Measurements from ENCODE around the gene ANKLE2. TPM values are rescaled to one million over a fixed set of nuclear protein-coding genes. Genes with fewer than 3 reads are reported as not detected.
A peak's percentile ranks its signal among the peaks of the same experiment; 100 is the strongest.
"Not testable (repeated sequence)": the region's sequence is repeated elsewhere in the genome, so short reads cannot be mapped to it uniquely, and the experiment has no call there.

Gene ANKLE2
- total RNA-seq, 1 experiment from 2014 or later: 47.4 TPM

- in situ Hi-C loops (cut with HindIII; ENCODE audit: low pct_unique_long_range_greater_than_20kb, low sequenced_read_pairs): no loop called here
- DNase-seq (ENCODE audit: low read depth): peak; percentile 87
Measured at GRCh38 chr12:132710405-132711079, 51.1 kb downstream of the ANKLE2 start, which contains the start of gene PGAM5. Gene PGAM5, plus strand, starts transcription at chr12:132710842. Its CDS starts 35 bp downstream, at chr12:132710877.

- in situ Hi-C loops (cut with HindIII; ENCODE audit: low pct_unique_long_range_greater_than_20kb, low sequenced_read_pairs): no loop called here
- no peak for DNase-seq (ENCODE audit: low read depth)
Measured at GRCh38 chr12:132710043-132710404, 51.6 kb downstream of the ANKLE2 start.

GRCh38 chr12:132708150-132708549, 53.5 kb downstream of the ANKLE2 start:
- in situ Hi-C loops (cut with HindIII; ENCODE audit: low pct_unique_long_range_greater_than_20kb, low sequenced_read_pairs): no loop called here
- DNase-seq (ENCODE audit: low read depth): no peak

GRCh38 chr12:132707241-132707640, 54.4 kb downstream of the ANKLE2 start:
- no peak for DNase-seq (ENCODE audit: low read depth)
- in situ Hi-C loops (cut with HindIII; ENCODE audit: low pct_unique_long_range_greater_than_20kb, low sequenced_read_pairs): no loop called here

- DNase-seq (ENCODE audit: low read depth): no peak
- in situ Hi-C loops (cut with HindIII; ENCODE audit: low pct_unique_long_range_greater_than_20kb, low sequenced_read_pairs): no loop called here
Measured at GRCh38 chr12:132703641-132704040, 58.0 kb downstream of the ANKLE2 start.

GRCh38 chr12:132702640-132703039, 59.0 kb downstream of the ANKLE2 start:
- in situ Hi-C loops (cut with HindIII; ENCODE audit: low pct_unique_long_range_greater_than_20kb, low sequenced_read_pairs): no loop called here
- DNase-seq (ENCODE audit: low read depth): no peak

- DNase-seq (ENCODE audit: low read depth): no peak
- in situ Hi-C loops (cut with HindIII; ENCODE audit: low pct_unique_long_range_greater_than_20kb, low sequenced_read_pairs): no loop called here
Measured at GRCh38 chr12:132700212-132700822, 61.3 kb downstream of the ANKLE2 start.

- DNase-seq (ENCODE audit: low read depth): no peak
- in situ Hi-C loops (cut with HindIII; ENCODE audit: low pct_unique_long_range_greater_than_20kb, low sequenced_read_pairs): no loop called here
Measured at GRCh38 chr12:132698341-132698740, 63.3 kb downstream of the ANKLE2 start.

- DNase-seq (ENCODE audit: low read depth): no peak
- in situ Hi-C loops (cut with HindIII; ENCODE audit: low pct_unique_long_range_greater_than_20kb, low sequenced_read_pairs): no loop called here
Measured at GRCh38 chr12:132695431-132695830, 66.2 kb downstream of the ANKLE2 start.

GRCh38 chr12:132694888-132695287, 66.7 kb downstream of the ANKLE2 start:
- in situ Hi-C loops (cut with HindIII; ENCODE audit: low pct_unique_long_range_greater_than_20kb, low sequenced_read_pairs); DNase-seq (ENCODE audit: low read depth): not testable (repeated sequence)

- in situ Hi-C loops (cut with HindIII; ENCODE audit: low pct_unique_long_range_greater_than_20kb, low sequenced_read_pairs); DNase-seq (ENCODE audit: low read depth): not testable (repeated sequence)
Measured at GRCh38 chr12:132692030-132692429, 69.6 kb downstream of the ANKLE2 start.

GRCh38 chr12:132690112-132690511, 71.5 kb downstream of the ANKLE2 start:
- no peak for DNase-seq (ENCODE audit: low read depth)
- in situ Hi-C loops (cut with HindIII; ENCODE audit: low pct_unique_long_range_greater_than_20kb, low sequenced_read_pairs): no loop called here

GRCh38 chr12:132689227-132689626, 72.4 kb downstream of the ANKLE2 start:
- in situ Hi-C loops (cut with HindIII; ENCODE audit: low pct_unique_long_range_greater_than_20kb, low sequenced_read_pairs): no loop called here
- DNase-seq (ENCODE audit: low read depth): no peak

- in situ Hi-C loops (cut with HindIII; ENCODE audit: low pct_unique_long_range_greater_than_20kb, low sequenced_read_pairs): no loop called here
- DNase-seq (ENCODE audit: low read depth): peak; percentile 98
Measured at GRCh38 chr12:132687211-132688164, 74.1 kb downstream of the ANKLE2 start, which contains the start of the genes POLE and PXMP2. Gene POLE, minus strand, starts transcription at chr12:132687342. Its CDS starts 27 bp downstream, at chr12:132687315. Gene PXMP2, plus strand, starts transcription at chr12:132687587. Its CDS starts 84 bp downstream, at chr12:132687671.

- in situ Hi-C loops (cut with HindIII; ENCODE audit: low pct_unique_long_range_greater_than_20kb, low sequenced_read_pairs): no loop called here
Measured at GRCh38 chr12:132686825-132687210, 74.8 kb downstream of the ANKLE2 start.

GRCh38 chr12:132685400-132685799, 76.2 kb downstream of the ANKLE2 start:
- in situ Hi-C loops (cut with HindIII; ENCODE audit: low pct_unique_long_range_greater_than_20kb, low sequenced_read_pairs): no loop called here
- DNase-seq (ENCODE audit: low read depth): no peak

More at GRCh38 chr12:132686825-132687210, 74.8 kb downstream of the ANKLE2 start:
- DNase-seq (ENCODE audit: low read depth): no peak

GRCh38 chr12:132677492-132677891, 84.1 kb downstream of the ANKLE2 start:
- no peak for DNase-seq (ENCODE audit: low read depth)
- in situ Hi-C loops (cut with HindIII; ENCODE audit: low pct_unique_long_range_greater_than_20kb, low sequenced_read_pairs): no loop called here

GRCh38 chr12:132675757-132676432, 85.7 kb downstream of the ANKLE2 start:
- no peak for DNase-seq (ENCODE audit: low read depth)
- in situ Hi-C loops (cut with HindIII; ENCODE audit: low pct_unique_long_range_greater_than_20kb, low sequenced_read_pairs): no loop called here

Measured in Caki2 (cell line).